ENCODE results near the gene TMEM80. TPM values are rescaled to one million over a fixed set of nuclear protein-coding genes. Genes with fewer than 3 reads are reported as not detected.

The TMEM80 gene
- polyA plus RNA-seq, 1 experiment = 19.5 TPM

- Histone ChIP-seq H3K4me3 (ENCODE audit: low read depth, low read length) (peak overlapping the region; percentile 54), H3K36me3 (ENCODE audit: control insufficient read depth, insufficient read depth, low read length) (peaks cover 8% of the 10 kb centered on the region), H3K27me3 (ENCODE audit: control insufficient read depth, insufficient read depth, low read length) (no peaks in the 10 kb centered on the region)
- CTCF ChIA-PET = interaction anchor here (1.2 kb wide), 1 partner anchor 34 kb away, joined by 7 read pairs; no protein-coding TSS in a partner anchor
- POLR2A ChIA-PET = interaction anchor here (0.6 kb wide), 2 partner anchors 8 to 118 kb away, joined by 3 to 8 read pairs; no protein-coding TSS in a partner anchor
- DNase-seq (ENCODE audit: low read depth) = no peak
- no peak for TF ChIP-seq CTCF (IDR thresholded peaks at IDR 0.05; ENCODE audit: insufficient read depth, low read depth, low read length)
Measured at GRCh38 chr11:693415-693831, 2.2 kb upstream of the TMEM80 start.

- ChIA-PET CTCF (interaction anchor here (1.2 kb wide), 1 partner anchor 34 kb away, joined by 7 read pairs; no protein-coding TSS in a partner anchor), POLR2A (interaction anchor here (0.6 to 0.8 kb wide), 2 partner anchors 22 to 118 kb away, joined by 3 to 6 read pairs; no protein-coding TSS in a partner anchor)
- DNase-seq (ENCODE audit: low read depth) = no peak
- Histone ChIP-seq H3K27me3 (ENCODE audit: control insufficient read depth, insufficient read depth, low read length) (no peaks in the 10 kb centered on the region), H3K36me3 (ENCODE audit: control insufficient read depth, insufficient read depth, low read length) (peaks cover 4% of the 10 kb centered on the region), H3K4me3 (ENCODE audit: low read depth, low read length) (peak overlapping the region; percentile 54)
- TF ChIP-seq CTCF (IDR thresholded peaks at IDR 0.05; ENCODE audit: insufficient read depth, low read depth, low read length) = no peak
Measured at GRCh38 chr11:693887-694562, 1.6 kb upstream of the TMEM80 start.

- Histone ChIP-seq H3K27me3 (ENCODE audit: control insufficient read depth, insufficient read depth, low read length) (no peaks in the 10 kb centered on the region), H3K4me3 (ENCODE audit: low read depth, low read length) (peak within 1 kb of the TSS; percentile 81), H3K36me3 (ENCODE audit: control insufficient read depth, insufficient read depth, low read length) (peaks cover 4% of the 10 kb centered on the region)
- TF ChIP-seq CTCF (IDR thresholded peaks at IDR 0.05; ENCODE audit: insufficient read depth, low read depth, low read length) = no peak
- ChIA-PET CTCF (interaction anchor here (1.3 to 5.1 kb wide), 3 partner anchors 10 to 34 kb away, joined by 3 to 40 read pairs (median 3); partner anchors contain the start of gene EPS8L2), POLR2A (interaction anchor here (0.8 kb wide), 2 partner anchors 21 to 131 kb away, joined by 3 to 6 read pairs; no protein-coding TSS in a partner anchor)
- DNase-seq (ENCODE audit: low read depth) = peak; percentile 51
Measured at GRCh38 chr11:694563-695287, 891 bp upstream of the TMEM80 start, which contains the start of gene DEAF1. Gene DEAF1 (minus strand): TSS chr11:695222. CDS start chr11:695047, 175 bp downstream.

GRCh38 chr11:695288-695537 lies 403 bp upstream of the TMEM80 start:
- no peak for DNase-seq (ENCODE audit: low read depth)
- Histone ChIP-seq H3K36me3 (ENCODE audit: control insufficient read depth, insufficient read depth, low read length) (peaks cover 7% of the 10 kb centered on the region), H3K27me3 (ENCODE audit: control insufficient read depth, insufficient read depth, low read length) (no peaks in the 10 kb centered on the region), H3K4me3 (ENCODE audit: low read depth, low read length) (peak overlapping the region; percentile 81)
- no peak for TF ChIP-seq CTCF (IDR thresholded peaks at IDR 0.05; ENCODE audit: insufficient read depth, low read depth, low read length)
- ChIA-PET CTCF (interaction anchor here (0.8 to 5.1 kb wide), 5 partner anchors 9 to 70 kb away, joined by 3 to 40 read pairs (median 3); partner anchors contain the start of gene EPS8L2), POLR2A (interaction anchor here (0.5 to 0.8 kb wide), 2 partner anchors 33 to 131 kb away, joined by 3 to 7 read pairs; no protein-coding TSS in a partner anchor)

Data from BJ (cell line).